Measurements from ENCODE around the gene FAM131A. TPM values are rescaled to one million over a fixed set of nuclear protein-coding genes. Genes with fewer than 3 reads are reported as not detected.

The FAM131A gene
- total RNA-seq, 1 experiment from 2014 or later, result 14.4 TPM

DNA sequence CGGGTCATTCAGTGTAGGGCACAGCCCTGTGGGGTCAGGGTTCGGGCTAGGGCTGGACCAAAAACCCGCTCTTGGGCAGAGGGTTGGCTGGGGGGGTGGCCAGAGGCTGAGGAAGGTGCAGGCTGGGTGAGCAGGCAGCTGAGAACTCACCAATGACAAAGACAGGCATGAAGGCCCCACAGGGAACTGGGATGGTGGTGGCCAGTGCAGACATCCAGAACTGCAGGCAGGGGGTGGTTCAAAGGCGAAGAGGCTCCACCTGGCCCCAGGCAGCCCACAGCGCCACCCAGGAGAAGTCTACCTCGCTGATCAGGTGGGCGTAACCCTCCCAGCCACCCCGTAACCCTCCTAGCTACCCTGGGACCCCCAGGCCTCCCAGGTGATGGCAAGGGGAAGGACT, 17.4 kb downstream of the FAM131A start:
- Histone ChIP-seq H3K4ac (ENCODE audit: low read depth, low read length) (no peak overlapping the region), H3K79me2 (ENCODE audit: insufficient read depth, low read length) (no peaks in the 10 kb centered on the region; the same call in 1 of the 2 replicates), H3K79me1 (ENCODE audit: insufficient read depth, low read depth, low read length, poor library complexity, severe bottlenecking) (no peaks in the 10 kb centered on the region), H3K27ac (ENCODE audit: insufficient read length, low read depth, low read length) (no peak overlapping the region), H2BK5ac (ENCODE audit: insufficient read length, low read length) (no peak overlapping the region), H4K20me1 (ENCODE audit: control insufficient read depth, insufficient read depth, insufficient read length) (no peaks in the 10 kb centered on the region), H2AK5ac (ENCODE audit: insufficient read length, low read length) (no peak overlapping the region), H3K14ac (ENCODE audit: insufficient read depth, low read length) (no peak overlapping the region), H3K27me3 (ENCODE audit: insufficient read depth, low read length) (no peaks in the 10 kb centered on the region), H3K9ac (ENCODE audit: extremely low read depth, insufficient read length, low read length) (no peak overlapping the region), H4K5ac (ENCODE audit: insufficient read length, low read depth, low read length) (no peak overlapping the region), H3K4me2 (ENCODE audit: insufficient read depth, insufficient read length, low read length) (no peak overlapping the region), H3K9me3 (ENCODE audit: control insufficient read depth, low read depth, low read length) (no peaks in the 10 kb centered on the region), H3K23me2 (ENCODE audit: insufficient read length, low read depth, low read length, poor library complexity, severe bottlenecking) (no peaks in the 10 kb centered on the region), H3K18ac (ENCODE audit: insufficient read length, low read depth, low read length) (no peak overlapping the region), H3K56ac (ENCODE audit: insufficient read length, low read depth, low read length) (no peak overlapping the region), H3K23ac (ENCODE audit: insufficient read length, low read depth, low read length) (no peak overlapping the region), H3K4me1 (ENCODE audit: insufficient read depth, low read length) (no peaks in the 10 kb centered on the region; the same call in 1 of the 2 replicates), H2BK20ac (ENCODE audit: low read depth, low read length, poor library complexity, severe bottlenecking) (no peak overlapping the region), H2AFZ (ENCODE audit: low read length) (no peak overlapping the region), H2BK12ac (ENCODE audit: insufficient read length, low read depth, low read length) (no peak overlapping the region), H4K91ac (ENCODE audit: insufficient read length, low read depth, low read length) (no peak overlapping the region), H2BK120ac (ENCODE audit: low read depth, low read length, poor library complexity, severe bottlenecking) (no peak overlapping the region), H3T11ph (ENCODE audit: low read length) (no peak overlapping the region), H4K8ac (replicated peaks; ENCODE audit: insufficient read length, low read depth, low read length) (no peak overlapping the region), H2BK15ac (ENCODE audit: low read depth, low read length) (no peak overlapping the region)
- WGBS (ENCODE audit: extremely low coverage, insufficient read length, low lambda C conversion rate), result no CpG with 5 or more reads among the region's 8 CpGs
- H3K4me1 Mint-ChIP-seq, result peaks cover 13 to 23% of the 10 kb centered on the region in 2 experiments
- peak; percentile 25 for DNase-seq
- no peak for TF ChIP-seq CTCF (conservative IDR thresholded peaks at IDR 0.05)
- H3K4me3 Mint-ChIP-seq, result no peak overlapping the region
- no peak overlapping the region for H3K27ac Mint-ChIP-seq
- no peaks in the 10 kb centered on the region; the same call in none of the 2 replicates for H3K27me3 Mint-ChIP-seq (ENCODE audit: low read depth)
- no peaks in the 10 kb centered on the region; a peak in 1 of 5 replicates for H3K9me3 Mint-ChIP-seq
- peaks cover 22 to 61% (median 54%) of the 10 kb centered on the region in 3 experiments; a peak in 6 of 7 replicates for H3K36me3 Mint-ChIP-seq (ENCODE audit: insufficient read depth in 1 of 3, low read depth in 3 of 3)

Data from H9 (cell line).